ENCODE results near the gene ANO4. TPM values are rescaled to one million over a fixed set of nuclear protein-coding genes. Genes with fewer than 3 reads are reported as not detected.
A peak's percentile ranks its signal among the peaks of the same experiment; 100 is the strongest.

ANO4 gene
- total RNA-seq, 3 donors from 2014 or later: 0.33 to 1.0 (median 0.80) TPM

DNA sequence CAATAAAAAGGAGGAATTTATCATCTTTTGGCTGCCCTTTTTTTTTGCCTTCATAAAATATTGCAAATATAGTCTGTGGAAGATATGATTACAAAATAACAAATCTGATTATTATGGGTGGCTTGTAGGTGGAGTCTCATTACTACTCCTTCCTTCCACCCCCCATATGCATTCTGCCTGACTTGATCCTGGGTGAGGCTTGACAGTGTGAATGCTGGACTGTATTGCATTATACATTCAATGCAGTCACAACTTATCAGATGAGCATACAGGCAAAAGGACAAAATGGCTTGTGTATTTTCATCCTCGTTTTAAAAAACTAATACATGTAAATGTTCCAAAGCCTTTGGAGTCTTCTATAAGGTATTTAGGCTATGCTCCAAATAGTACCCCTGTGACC, 186.3 kb downstream of the ANO4 start:
- Histone ChIP-seq H3K9me3 (no peaks in the 10 kb centered on the region), H3K27me3 (no peaks in the 10 kb centered on the region), H3K4me1 (no peaks in the 10 kb centered on the region), H3K27ac (no peak overlapping the region), H3K36me3 (no peaks in the 10 kb centered on the region), H3K4me3 (no peak overlapping the region)
- no peak for DNase-seq (ENCODE audit: low spot score in 2 of 2)
- TF ChIP-seq POLR2AphosphoS5 (IDR thresholded peaks at IDR 0.05) (no peak), POLR2A (IDR thresholded peaks at IDR 0.05) (no peak)
- TF ChIP-seq, protein P1, sequence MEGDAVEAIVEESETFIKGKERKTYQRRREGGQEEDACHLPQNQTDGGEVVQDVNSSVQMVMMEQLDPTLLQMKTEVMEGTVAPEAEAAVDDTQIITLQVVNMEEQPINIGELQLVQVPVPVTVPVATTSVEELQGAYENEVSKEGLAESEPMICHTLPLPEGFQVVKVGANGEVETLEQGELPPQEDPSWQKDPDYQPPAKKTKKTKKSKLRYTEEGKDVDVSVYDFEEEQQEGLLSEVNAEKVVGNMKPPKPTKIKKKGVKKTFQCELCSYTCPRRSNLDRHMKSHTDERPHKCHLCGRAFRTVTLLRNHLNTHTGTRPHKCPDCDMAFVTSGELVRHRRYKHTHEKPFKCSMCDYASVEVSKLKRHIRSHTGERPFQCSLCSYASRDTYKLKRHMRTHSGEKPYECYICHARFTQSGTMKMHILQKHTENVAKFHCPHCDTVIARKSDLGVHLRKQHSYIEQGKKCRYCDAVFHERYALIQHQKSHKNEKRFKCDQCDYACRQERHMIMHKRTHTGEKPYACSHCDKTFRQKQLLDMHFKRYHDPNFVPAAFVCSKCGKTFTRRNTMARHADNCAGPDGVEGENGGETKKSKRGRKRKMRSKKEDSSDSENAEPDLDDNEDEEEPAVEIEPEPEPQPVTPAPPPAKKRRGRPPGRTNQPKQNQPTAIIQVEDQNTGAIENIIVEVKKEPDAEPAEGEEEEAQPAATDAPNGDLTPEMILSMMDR (IDR thresholded peaks at IDR 0.05): no peak
- intact Hi-C loops (cut with DNase I; ENCODE audit: low total_unique reads): no loop called here

DNA sequence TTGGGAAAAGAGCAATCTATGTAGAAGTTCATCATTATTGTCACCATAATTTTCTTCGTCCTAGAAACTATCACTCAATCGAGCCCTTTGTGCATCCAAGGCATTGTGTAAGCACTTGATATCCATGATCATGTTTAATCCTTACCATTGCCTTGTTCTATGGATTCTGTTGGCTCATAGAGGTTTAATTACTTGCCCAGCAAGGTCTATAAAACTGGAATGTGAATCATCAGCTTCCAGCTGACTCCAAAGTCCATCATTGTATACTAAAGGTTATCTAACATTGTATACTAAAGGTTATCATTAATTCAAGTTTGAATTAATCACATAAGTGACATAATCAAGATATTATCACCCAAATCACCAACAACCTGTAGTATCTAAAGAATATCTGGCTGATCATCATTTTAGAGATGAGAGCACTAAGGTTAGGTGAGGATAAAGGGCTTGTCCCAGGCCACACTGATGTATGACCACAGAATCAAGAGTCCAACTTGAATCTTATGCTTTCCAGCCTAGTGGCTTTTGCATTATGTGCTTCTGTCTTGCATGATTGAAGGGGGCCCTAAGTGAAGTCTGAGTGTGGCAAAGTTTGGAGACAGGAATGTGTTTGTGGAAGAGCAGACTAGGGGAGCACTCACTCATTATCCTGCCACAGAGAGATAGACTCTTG, 188.1 kb downstream of the ANO4 start:
- intact Hi-C loops (cut with DNase I; ENCODE audit: low total_unique reads): no loop called here
- TF ChIP-seq POLR2AphosphoS5 (IDR thresholded peaks at IDR 0.05): no peak
- no peak for TF ChIP-seq POLR2A (IDR thresholded peaks at IDR 0.05)
- TF ChIP-seq, protein P1 (IDR thresholded peaks at IDR 0.05): no peak
- no peaks in the 10 kb centered on the region for H3K36me3 ChIP-seq
- no peak overlapping the region for H3K4me3 ChIP-seq
- no peaks in the 10 kb centered on the region for H3K4me1 ChIP-seq
- DNase-seq (ENCODE audit: low spot score in 2 of 2): no peak
- H3K27me3 ChIP-seq: no peaks in the 10 kb centered on the region
- H3K27ac ChIP-seq: no peak overlapping the region
- H3K9me3 ChIP-seq: no peaks in the 10 kb centered on the region

DNA sequence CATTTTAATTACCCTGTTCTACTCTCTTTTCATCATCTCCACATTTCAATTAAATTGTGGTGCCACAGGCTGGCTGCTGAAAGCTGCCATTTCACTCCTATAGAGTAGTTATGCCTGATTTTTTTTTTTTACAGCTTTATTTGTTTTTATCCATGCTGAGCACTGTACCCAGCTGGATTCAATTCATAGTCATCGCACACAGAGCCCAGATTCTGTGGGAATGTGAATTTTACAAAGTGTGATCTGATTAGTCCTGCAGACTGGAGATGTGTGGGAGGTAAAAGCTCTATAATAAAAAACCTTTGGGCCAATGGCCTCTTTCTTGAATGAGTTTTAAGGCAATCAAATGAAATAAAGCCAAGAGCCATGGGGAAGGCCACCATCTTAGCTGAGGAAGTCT, 190.2 kb downstream of the ANO4 start:
- Histone ChIP-seq H3K27me3 (no peaks in the 10 kb centered on the region), H3K27ac (no peak overlapping the region), H3K4me3 (no peak overlapping the region), H3K4me1 (no peaks in the 10 kb centered on the region), H3K36me3 (no peaks in the 10 kb centered on the region), H3K9me3 (no peaks in the 10 kb centered on the region)
- DNase-seq (ENCODE audit: low spot score in 2 of 2): no peak
- TF ChIP-seq POLR2A (IDR thresholded peaks at IDR 0.05) (no peak), POLR2AphosphoS5 (IDR thresholded peaks at IDR 0.05) (no peak)
- TF ChIP-seq, protein P1 (IDR thresholded peaks at IDR 0.05): no peak
- intact Hi-C loops (cut with DNase I; ENCODE audit: low total_unique reads): no loop called here

DNA sequence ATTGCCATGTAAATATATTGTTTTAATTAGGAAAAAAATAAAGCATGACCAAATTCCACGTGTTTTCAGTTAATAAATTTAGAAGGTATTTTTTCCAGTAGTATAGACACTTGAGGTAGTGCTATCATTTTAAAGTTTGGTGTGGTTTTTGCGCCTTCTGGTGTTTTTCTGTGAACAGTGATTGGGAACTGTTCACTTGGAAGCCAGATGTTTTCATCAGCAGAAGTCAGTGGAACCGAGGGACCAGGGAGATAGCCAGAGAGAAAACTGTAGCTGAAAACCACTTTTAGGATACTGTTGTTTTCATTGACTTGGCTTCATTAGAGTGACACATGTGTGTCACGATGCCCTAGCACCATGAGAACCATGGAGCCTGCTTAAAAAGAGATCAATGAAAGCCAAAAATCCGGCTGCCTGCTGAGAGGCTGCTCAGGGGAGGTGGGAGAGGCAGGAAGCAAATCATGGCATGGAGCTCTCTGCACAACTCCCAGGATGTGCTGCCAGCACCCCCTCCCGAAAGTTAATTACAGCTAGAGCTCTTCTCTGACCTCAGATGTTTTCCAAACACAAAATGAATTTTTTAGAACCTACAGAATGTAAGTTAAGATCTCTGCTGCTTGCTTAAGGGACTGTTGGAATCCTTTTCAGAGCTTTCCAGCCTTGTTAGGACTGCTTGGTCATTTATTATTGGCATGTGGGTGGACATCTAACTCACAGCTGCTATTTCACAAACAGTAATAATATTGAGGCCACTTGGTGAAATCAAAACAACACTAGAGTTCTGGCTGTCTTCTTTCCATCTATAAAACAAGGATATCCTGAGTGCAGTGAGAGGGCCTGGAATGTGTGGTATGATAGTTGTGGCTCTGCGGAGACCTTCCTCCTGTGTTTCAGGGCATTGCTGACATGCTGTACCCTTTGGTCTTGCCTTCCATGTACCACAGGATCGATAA, 192.3 kb downstream of the ANO4 start:
- Histone ChIP-seq H3K27ac (peak overlapping the region; percentile 46 to 69), H3K36me3 (no peaks in the 10 kb centered on the region), H3K27me3 (no peaks in the 10 kb centered on the region), H3K9me3 (no peaks in the 10 kb centered on the region), H3K4me1 (no peaks in the 10 kb centered on the region), H3K4me3 (no peak overlapping the region)
- intact Hi-C loops (cut with DNase I; ENCODE audit: low total_unique reads): no loop called here
- DNase-seq (ENCODE audit: low spot score in 2 of 2): no peak
- TF ChIP-seq POLR2A (IDR thresholded peaks at IDR 0.05): no peak
- TF ChIP-seq, protein P1 (IDR thresholded peaks at IDR 0.05): no peak
- no peak for TF ChIP-seq POLR2AphosphoS5 (IDR thresholded peaks at IDR 0.05)
